Neural progenitor cell (in vitro differentiated cells): ENCODE results near the gene RHOD. TPM values are rescaled to one million over a fixed set of nuclear protein-coding genes. Genes with fewer than 3 reads are reported as not detected.

Source experiments
- DNase-seq: peaks from one replicate; pipeline ENCODE4 v3.0.0-alpha.2; 2016; ENCODE audit warnings: low spot score
- H2AFZ ChIP-seq: fragments of 200-600 bp; sonication (generic); replicated peaks from 2 replicates; pipeline ENCODE4 v1.6.1; 2016; ENCODE audit warnings: antibody characterized with exemption
- H3F3A ChIP-seq: fragments of 200-600 bp; sonication (generic); 2 replicates; pipeline ENCODE4 v1.6.1; 2016; ENCODE audit warnings: antibody characterized with exemption, low read depth
- H3K27ac ChIP-seq: fragments of 200-600 bp; sonication (generic); 2 replicates; pipeline ENCODE4 v1.5.1; 2016; ENCODE audit warnings: mild to moderate bottlenecking
- H3K27me3 ChIP-seq: fragments of 200-600 bp; sonication (generic); 2 replicates; pipeline ENCODE4 v1.6.1; 2016; ENCODE audit warnings: mild to moderate bottlenecking, moderate library complexity
- H3K36me3 ChIP-seq: fragments of 200-600 bp; sonication (generic); 2 replicates; pipeline ENCODE4 v1.5.1; 2016
- H3K4me1 ChIP-seq: fragments of 200-600 bp; sonication (generic); 2 replicates; pipeline ENCODE4 v1.6.1; 2016; ENCODE audit warnings: mixed run types
- H3K4me2 ChIP-seq: fragments of 200-600 bp; sonication (generic); 2 replicates; pipeline ENCODE4 v1.6.1; 2016
- H3K4me3 ChIP-seq: fragments of 200-600 bp; sonication (generic); 2 replicates; pipeline ENCODE4 v1.5.1; 2016
- H3K79me2 ChIP-seq: fragments of 200-600 bp; sonication (generic); 2 replicates; pipeline ENCODE4 v1.6.1; 2016; ENCODE audit warnings: low read depth
- H3K9ac ChIP-seq: fragments of 200-600 bp; sonication (generic); 2 replicates; pipeline ENCODE4 v1.6.1; 2016
- H3K9me3 ChIP-seq: fragments of 200-600 bp; sonication (generic); 2 replicates; pipeline ENCODE4 v1.5.1; 2016; ENCODE audit warnings: low read depth
- H4K20me1 ChIP-seq: fragments of 200-600 bp; sonication (generic); 2 replicates; pipeline ENCODE4 v1.6.1; 2016; ENCODE audit warnings: low read depth
- H3K27ac Mint-ChIP-seq: 3 replicates; pipeline ENCODE4 v1.8.0; 2021; ENCODE audit warnings: mixed read lengths
- H3K27me3 Mint-ChIP-seq: 2 replicates; pipeline ENCODE4 v1.8.0; 2022; ENCODE audit warnings: low read depth, mild to moderate bottlenecking, inconsistent platforms, moderate library complexity, mixed read lengths; ENCODE audit not compliant: insufficient read depth
- H3K36me3 Mint-ChIP-seq: 3 replicates; pipeline ENCODE4 v1.8.0; 2021; ENCODE audit warnings: mixed read lengths
- H3K4me1 Mint-ChIP-seq: 3 replicates; pipeline ENCODE4 v1.8.0; 2021; ENCODE audit warnings: mixed read lengths
- H3K4me3 Mint-ChIP-seq: 3 replicates; pipeline ENCODE4 v1.8.0; 2021; ENCODE audit warnings: mild to moderate bottlenecking, moderate library complexity, mixed read lengths
- H3K9me3 Mint-ChIP-seq: 3 replicates; pipeline ENCODE4 v1.8.0; 2020; ENCODE audit warnings: mixed read lengths
- CTCF ChIP-seq: fragments of 200-600 bp; sonication (generic); IDR thresholded peaks from 2 replicates; pipeline ENCODE4 v1.5.1; 2017; ENCODE audit warnings: antibody characterized with exemption, mild to moderate bottlenecking
- EZH2 ChIP-seq: fragments of 200-600 bp; sonication (generic); IDR thresholded peaks from 2 replicates; pipeline ENCODE4 v1.6.1; 2017; ENCODE audit warnings: antibody characterized with exemption, mild to moderate bottlenecking, moderate library complexity
- EZH2phosphoT487 ChIP-seq: fragments of 200-600 bp; sonication (generic); IDR thresholded peaks from 2 replicates; pipeline ENCODE4 v1.6.1; 2017; ENCODE audit warnings: antibody characterized with exemption
- total RNA-seq: library from RNA; depleted of rRNA; stranded (reverse); fragments of >200 nt; gene quantifications from 2 replicates; pipeline ENCODE4 v1.2.3, GENCODE V29; 2015; ENCODE audit warnings: low replicate concordance

RHOD gene
- total RNA-seq, 1 donor from 2014 or later: 6.6 TPM

GRCh38 chr11:67027483-67027930 is 29.1 kb upstream of the RHOD start:
- Histone ChIP-seq H3K79me2 (no peaks in the 10 kb centered on the region), H3K27ac (no peak overlapping the region), H3F3A (peaks cover 6% of the 10 kb centered on the region), H3K9ac (no peak overlapping the region), H3K27me3 (peaks cover 36% of the 10 kb centered on the region), H3K4me1 (peaks cover 9% of the 10 kb centered on the region), H3K4me3 (no peak overlapping the region), H2AFZ (no peak overlapping the region), H3K4me2 (no peak overlapping the region), H3K9me3 (no peaks in the 10 kb centered on the region), H3K36me3 (no peaks in the 10 kb centered on the region), H4K20me1 (peaks cover 12% of the 10 kb centered on the region)
- Mint-ChIP-seq H3K36me3 (no peaks in the 10 kb centered on the region), H3K27ac (no peak overlapping the region), H3K27me3 (peaks cover 22% of the 10 kb centered on the region), H3K4me3 (no peak overlapping the region), H3K4me1 (peaks cover 5% of the 10 kb centered on the region), H3K9me3 (no peaks in the 10 kb centered on the region)
- no peak for DNase-seq
- TF ChIP-seq CTCF (no peak), EZH2 (no peak), EZH2phosphoT487 (no peak)

- H3K4me1 Mint-ChIP-seq: peaks cover 3% of the 10 kb centered on the region
- Histone ChIP-seq H4K20me1 (peaks cover 10% of the 10 kb centered on the region), H3K27ac (no peak overlapping the region), H2AFZ (no peak overlapping the region), H3K4me3 (no peak overlapping the region), H3K4me1 (peaks cover 5% of the 10 kb centered on the region), H3K9me3 (no peaks in the 10 kb centered on the region), H3K9ac (no peak overlapping the region), H3K36me3 (no peaks in the 10 kb centered on the region), H3K4me2 (no peak overlapping the region), H3K27me3 (peaks cover 30% of the 10 kb centered on the region), H3F3A (peaks cover 6% of the 10 kb centered on the region), H3K79me2 (no peaks in the 10 kb centered on the region)
- no peak overlapping the region for H3K4me3 Mint-ChIP-seq
- no peak overlapping the region for H3K27ac Mint-ChIP-seq
- DNase-seq: no peak
- H3K36me3 Mint-ChIP-seq: no peaks in the 10 kb centered on the region
- TF ChIP-seq CTCF (no peak), EZH2 (no peak), EZH2phosphoT487 (no peak)
- no peaks in the 10 kb centered on the region for H3K9me3 Mint-ChIP-seq
- peaks cover 19% of the 10 kb centered on the region for H3K27me3 Mint-ChIP-seq
Observed at GRCh38 chr11:67027943-67028542, 28.6 kb upstream of the RHOD start.

- Histone ChIP-seq H3F3A (peaks cover under 1% of the 10 kb centered on the region), H3K9ac (no peak overlapping the region), H2AFZ (no peak overlapping the region), H4K20me1 (peaks cover 4% of the 10 kb centered on the region), H3K27me3 (peaks cover 19% of the 10 kb centered on the region), H3K4me2 (no peak overlapping the region), H3K27ac (no peak overlapping the region), H3K9me3 (no peaks in the 10 kb centered on the region), H3K4me3 (no peak overlapping the region), H3K79me2 (no peaks in the 10 kb centered on the region), H3K36me3 (no peaks in the 10 kb centered on the region), H3K4me1 (no peaks in the 10 kb centered on the region)
- H3K4me1 Mint-ChIP-seq: peaks cover 3% of the 10 kb centered on the region
- H3K4me3 Mint-ChIP-seq: no peak overlapping the region
- TF ChIP-seq CTCF: no peak
- TF ChIP-seq EZH2phosphoT487: no peak
- TF ChIP-seq EZH2: no peak
- no peaks in the 10 kb centered on the region for H3K9me3 Mint-ChIP-seq
- H3K27ac Mint-ChIP-seq: no peak overlapping the region
- no peaks in the 10 kb centered on the region for H3K36me3 Mint-ChIP-seq
- H3K27me3 Mint-ChIP-seq: peaks cover 19% of the 10 kb centered on the region
- DNase-seq: no peak
Observed at GRCh38 chr11:67029146-67029545, 27.5 kb upstream of the RHOD start.
